ENCODE data around the gene FGF18.

GRCh38 chr5:171386861-171387344 lies 32.5 kb upstream of the FGF18 start:
- TF ChIP-seq EZH2 (IDR thresholded peaks at IDR 0.05; ENCODE audit: borderline replicate concordance, control insufficient read depth, low read depth, low read length) (no peak), SIN3A (IDR thresholded peaks at IDR 0.05; ENCODE audit: low read depth, low read length) (no peak), NRF1 (conservative IDR thresholded peaks at IDR 0.05; ENCODE audit: low read depth, low read length) (no peak), RAD51 (IDR thresholded peaks at IDR 0.05) (no peak), NFYB (IDR thresholded peaks at IDR 0.05; ENCODE audit: insufficient read depth, low read depth, low read length) (no peak), FOS (IDR thresholded peaks at IDR 0.05; ENCODE audit: borderline replicate concordance, extremely low read depth, insufficient read length) (no peak), CTCF (IDR thresholded peaks at IDR 0.05 in 2 of 3, conservative IDR thresholded peaks at IDR 0.05 in 1 of 3; ENCODE audit: control insufficient read depth in 2 of 3, extremely low read depth in 1 of 3, insufficient read depth in 1 of 3, low read depth in 3 of 3, low read length in 3 of 3) (no peak), POLR2A (IDR thresholded peaks at IDR 0.05; ENCODE audit: low read depth, low read length) (no peak)
